NCI-H146 treated with DMSO at 0.1 percent for 48 hours (cell line): Measurements from ENCODE around the gene SGPP1.
"Not testable (repeated sequence)": the region's sequence is repeated elsewhere in the genome, so short reads cannot be mapped to it uniquely, and the experiment has no call there.

Source experiments
- DNase-seq: peaks from one replicate; lab custom pipeline; 2025; ENCODE audit not compliant: unreplicated experiment; lab: John Stamatoyannopoulos, UW

Gene SGPP1

DNA sequence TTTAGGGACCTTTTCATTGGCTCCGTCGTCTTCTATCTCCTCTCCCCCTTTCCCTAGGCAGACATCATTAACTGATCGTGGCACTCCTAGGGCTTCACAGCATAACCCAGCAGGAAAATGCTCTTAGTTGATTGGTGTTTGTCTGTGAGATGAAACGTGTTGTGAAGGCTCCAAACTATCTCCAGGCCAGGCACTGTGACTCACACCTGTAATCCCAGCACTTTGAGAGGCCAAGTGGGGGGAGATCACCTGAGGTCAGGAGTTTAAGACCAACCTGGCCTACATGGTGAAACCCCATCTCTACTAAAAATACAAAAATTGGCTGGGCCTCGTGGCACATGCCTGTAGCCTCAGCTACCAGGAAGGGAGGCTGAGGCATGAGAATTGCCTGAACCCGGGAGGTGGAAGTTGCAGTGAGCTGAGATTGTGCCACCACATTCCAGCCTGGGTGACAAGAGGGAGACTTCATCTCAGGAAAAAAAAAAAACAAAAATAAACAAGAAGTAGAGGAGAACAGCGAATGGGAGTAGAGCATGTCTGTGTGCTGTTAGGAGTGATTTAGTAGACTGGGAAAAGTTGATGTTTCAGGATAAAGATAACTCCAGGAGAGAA lies 53.9 kb downstream of the SGPP1 start:
- no peak for DNase-seq

GRCh38 chr14:63673255-63673654 lies 54.6 kb downstream of the SGPP1 start:
- DNase-seq = no peak

GRCh38 chr14:63672417-63673180 lies 55.3 kb downstream of the SGPP1 start:
- DNase-seq = no peak

DNA sequence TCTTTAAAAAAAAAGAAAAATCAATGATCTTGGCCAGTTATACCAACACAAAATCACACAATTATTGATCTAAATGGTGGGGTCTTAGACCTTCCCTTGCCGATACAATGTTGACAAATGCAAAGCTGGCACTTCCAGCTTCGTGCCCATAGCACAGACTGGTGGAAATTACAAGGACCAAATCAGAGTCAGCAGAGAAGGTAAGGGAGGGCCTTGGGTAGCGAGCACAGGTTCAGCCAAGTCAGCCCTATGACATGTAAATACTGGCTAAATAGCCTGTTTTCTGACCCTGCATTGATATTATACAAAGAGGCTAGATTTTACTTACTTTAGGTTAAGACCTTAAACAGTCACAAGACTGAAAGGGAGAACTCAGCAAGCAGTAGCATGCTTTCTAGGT lies 55.9 kb downstream of the SGPP1 start:
- no peak for DNase-seq

DNA sequence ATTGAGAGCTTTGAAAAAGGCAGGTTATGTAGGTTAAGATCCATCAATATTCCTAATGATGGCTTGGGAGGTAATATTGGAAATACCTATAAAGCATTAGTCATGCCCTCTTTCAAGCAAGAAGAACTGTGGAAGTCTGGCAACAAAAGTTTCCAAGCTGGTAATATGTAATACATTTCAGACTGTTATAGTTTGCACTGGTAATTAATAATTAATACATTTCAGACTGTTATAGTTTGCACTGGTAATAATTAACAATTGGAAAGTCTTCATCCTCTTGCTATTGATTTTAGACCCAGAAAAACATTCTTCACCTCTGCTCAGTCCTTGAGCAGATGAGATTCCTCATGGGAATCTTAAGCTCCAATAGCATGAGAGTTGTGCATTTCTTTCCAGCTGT lies 57.2 kb downstream of the SGPP1 start:
- DNase-seq = no peak

- DNase-seq = no peak
Observed at GRCh38 chr14:63666335-63666734, 61.5 kb downstream of the SGPP1 start.

GRCh38 chr14:63663428-63664341 lies 64.2 kb downstream of the SGPP1 start:
- no peak for DNase-seq

- no peak for DNase-seq
Observed at GRCh38 chr14:63662776-63663175, 65.1 kb downstream of the SGPP1 start.

DNA sequence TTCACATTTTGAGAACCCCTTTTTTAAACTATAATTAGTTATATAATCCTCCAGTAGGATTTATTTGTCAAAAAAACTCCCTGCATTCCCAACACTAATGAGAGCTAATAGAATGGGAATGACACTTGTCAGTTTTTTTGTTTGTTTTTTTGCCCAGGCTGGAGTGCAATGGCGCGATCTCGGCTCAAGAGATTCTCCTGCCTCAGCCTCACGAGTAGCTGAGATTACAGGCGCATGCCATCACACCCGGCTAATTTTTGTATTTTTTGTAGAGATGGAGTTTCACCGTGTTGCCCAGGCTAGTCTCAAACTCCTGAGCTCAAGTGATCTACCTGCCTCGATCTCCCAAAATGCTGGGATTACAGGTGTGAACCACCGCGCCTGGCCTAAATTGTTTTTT lies 66.0 kb downstream of the SGPP1 start:
- not testable (repeated sequence) for DNase-seq

DNA sequence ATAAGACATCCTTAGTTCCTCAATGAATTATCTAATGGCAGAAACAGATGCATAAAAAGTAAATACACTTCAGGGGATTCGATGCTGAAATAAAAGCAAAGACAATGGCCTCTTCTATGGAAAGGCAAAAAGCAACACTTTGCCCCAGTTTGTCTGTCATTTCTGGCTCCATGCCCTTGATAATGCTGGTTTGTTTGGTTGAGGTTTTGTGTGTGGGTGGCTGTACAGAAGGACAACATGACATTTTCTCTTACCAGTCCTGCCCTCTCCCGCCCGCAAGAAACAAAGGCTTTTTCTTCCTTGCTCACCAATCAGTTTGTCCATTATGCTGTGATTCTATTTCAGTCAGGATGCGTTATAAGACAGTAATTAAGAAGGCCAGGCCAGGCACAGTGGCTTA lies 68.1 kb downstream of the SGPP1 start:
- no peak for DNase-seq

DNA sequence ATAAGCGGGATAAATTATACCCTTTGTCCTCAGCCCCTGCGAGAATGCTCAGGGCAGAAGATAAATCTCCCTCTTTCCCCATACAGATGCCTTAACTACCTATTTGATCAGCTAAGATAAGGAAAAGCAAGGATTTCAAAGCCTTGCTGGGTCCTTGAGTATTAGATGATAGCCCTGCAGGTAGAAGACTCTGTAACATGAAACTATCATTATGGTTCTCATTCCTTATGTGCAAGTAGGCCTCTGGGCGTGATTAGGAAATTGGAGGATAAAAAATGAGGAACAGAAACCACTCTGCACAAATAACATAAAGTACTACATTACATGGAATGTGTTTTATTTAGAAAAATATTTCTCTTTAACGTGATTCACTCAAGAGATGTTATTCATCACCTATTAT lies 71.7 kb downstream of the SGPP1 start:
- no peak for DNase-seq

- DNase-seq = no peak
Observed at GRCh38 chr14:63654936-63655335, 72.9 kb downstream of the SGPP1 start.

DNA sequence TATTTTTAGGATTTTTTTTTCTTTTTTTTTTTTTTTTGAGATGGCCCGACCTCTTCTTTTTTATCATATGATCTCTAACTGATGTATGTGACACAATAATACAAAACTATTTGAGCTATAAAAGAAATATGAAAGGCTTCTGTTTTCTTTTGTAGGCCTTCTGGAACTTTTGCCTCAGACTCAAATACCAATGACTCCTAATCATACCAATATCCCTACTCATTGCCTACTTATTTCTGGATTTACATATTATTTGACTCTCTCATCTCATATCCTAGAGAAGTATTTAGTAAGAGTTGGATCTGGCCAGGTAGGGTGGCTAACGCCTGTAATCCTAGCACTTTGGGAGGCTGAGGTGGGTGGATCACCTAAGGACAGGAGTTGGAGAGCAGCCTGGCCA lies 73.5 kb downstream of the SGPP1 start:
- DNase-seq = no peak

GRCh38 chr14:63652406-63652805 lies 75.5 kb downstream of the SGPP1 start:
- DNase-seq = no peak

GRCh38 chr14:63650256-63650952 lies 77.5 kb downstream of the SGPP1 start:
- no peak for DNase-seq

- no peak for DNase-seq
Observed at GRCh38 chr14:63647696-63648410, 80.0 kb downstream of the SGPP1 start.

DNA sequence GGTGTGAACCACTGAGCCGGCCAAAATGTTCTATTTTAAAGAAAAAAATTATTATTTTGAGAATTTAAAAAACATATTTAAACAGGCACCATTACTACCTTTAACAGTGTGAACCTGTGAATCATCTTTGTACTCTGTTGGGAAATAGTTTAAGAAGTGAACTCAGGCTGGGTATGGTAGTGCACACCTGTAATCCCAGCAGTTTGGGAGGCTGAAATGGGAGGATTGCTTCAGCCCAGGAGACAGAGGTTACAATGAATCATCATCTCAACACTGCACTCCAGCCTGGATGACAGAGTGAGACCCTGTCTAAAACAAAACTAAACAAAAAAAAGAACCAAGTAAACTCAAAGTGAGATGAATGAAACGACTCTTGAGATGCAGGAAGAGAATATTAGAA lies 83.1 kb downstream of the SGPP1 start:
- no peak for DNase-seq

DNA sequence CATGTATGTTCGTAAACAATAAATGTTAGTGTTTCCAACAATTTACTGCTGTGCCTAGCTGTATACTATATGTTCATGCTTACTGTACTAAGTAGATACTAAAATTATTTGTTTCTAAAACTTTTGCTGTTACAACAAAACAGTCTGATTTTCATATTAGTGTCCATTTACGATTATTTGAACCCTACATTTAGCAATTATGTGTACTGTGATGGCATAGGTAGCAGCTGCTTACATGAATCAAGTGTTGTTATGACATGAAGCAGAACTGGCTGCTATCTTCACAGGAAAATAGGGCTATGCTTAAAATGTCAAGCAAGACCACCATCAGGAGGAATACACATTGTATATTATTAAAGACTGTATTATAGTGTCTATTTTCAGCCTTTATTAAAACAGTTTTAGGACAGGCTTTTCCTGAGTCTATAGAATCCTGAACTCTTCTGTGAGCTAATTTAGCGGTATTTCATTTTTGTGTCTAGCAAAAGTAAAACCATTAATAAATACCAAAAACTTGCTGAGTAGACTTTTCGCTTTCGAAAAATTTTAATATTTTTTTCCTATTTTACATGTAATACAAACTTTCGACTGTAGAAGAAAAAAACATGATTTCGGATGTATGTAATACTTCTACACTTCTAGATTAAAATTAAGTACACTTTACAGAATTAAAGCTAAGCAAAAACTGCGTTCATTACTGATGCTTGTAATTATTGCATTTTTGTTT lies 85.0 kb downstream of the SGPP1 start:
- no peak for DNase-seq

DNA sequence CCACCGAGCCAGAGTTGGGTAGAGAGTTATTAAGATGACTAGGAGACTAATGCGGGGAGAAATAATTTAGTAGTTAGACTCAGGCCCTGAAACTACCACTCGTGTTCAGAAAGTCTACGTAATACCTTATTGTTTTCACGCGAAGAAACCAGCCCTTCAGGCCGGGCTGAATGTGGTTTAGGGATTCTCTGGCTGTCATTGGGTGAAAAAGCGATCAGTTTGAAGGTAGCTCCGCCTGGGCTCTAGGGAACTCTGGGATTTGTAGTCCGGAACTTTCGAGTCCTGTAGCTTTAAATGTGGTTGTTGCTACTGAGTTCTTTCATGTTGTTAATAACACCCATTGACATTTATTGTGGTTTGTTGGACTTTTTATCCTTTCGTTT lies 85.6 kb downstream of the SGPP1 start:
- DNase-seq = peak; percentile 87
